EH (cell line): Measurements from ENCODE around the gene SLC16A13.
"Not testable (repeated sequence)": the region's sequence is repeated elsewhere in the genome, so short reads cannot be mapped to it uniquely, and the experiment has no call there.

ENCODE experiments used
- DNase-seq: peaks from one replicate; pipeline ENCODE4 v3.0.0-alpha.2; 2015; ENCODE audit warnings: low read depth

SLC16A13 gene

DNA sequence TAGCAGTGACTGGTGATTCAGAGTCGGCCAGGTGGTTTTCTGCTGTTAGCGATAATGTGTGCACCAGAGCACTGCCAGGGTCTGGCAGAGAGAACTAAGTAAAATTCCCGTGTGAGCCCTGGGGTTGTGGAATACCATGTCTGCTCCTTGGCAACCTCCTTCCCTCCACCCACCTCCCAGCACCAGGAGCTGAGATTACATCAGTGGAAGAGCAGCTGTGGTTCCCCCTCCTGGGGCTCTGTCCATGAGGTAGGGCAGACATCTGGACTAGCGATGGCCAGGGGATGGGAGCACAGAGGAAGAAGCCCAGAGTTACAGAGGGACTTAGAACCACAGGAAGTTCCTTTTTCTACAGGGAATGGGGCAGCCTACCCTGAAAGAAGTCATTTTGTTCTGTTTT, 28.4 kb downstream of the SLC16A13 start:
- no peak for DNase-seq

DNA sequence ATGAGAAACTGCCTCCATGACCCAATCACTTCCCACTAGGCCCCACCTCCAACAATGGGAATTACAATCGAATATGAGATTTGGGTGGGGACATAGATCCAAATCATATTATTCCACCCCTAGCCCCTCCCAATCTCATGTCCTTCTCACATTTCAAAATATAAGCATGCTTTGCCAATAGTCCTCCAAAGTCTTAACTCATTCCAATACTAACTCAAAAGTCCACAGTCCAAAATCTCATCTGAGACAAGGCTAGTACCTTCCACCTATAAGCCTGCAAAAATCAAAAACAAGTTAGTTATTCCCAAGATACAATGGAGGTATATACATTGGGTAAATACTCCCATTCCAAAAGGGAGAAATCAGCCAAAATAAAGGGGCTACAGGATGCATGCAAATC, 31.4 kb downstream of the SLC16A13 start:
- DNase-seq, result no peak

DNA sequence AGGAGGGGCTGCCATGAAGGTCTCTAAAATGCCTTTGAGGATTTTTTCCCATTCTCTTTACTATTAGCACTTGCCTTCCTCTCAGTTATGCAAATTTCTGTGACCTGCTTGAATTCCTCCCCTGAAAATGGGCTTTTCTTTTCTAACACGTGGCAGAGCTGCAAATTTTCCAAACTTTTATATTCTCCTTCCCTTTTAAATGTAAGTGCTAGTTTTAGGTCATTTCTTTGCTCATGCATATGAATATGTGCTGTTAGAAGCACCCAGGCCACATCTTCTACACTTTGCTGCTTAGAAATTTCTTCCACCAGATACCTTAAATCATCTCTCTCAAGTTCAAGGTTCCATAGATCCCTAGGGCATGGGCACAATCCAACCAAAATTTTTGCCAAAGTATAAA, 32.5 kb downstream of the SLC16A13 start:
- DNase-seq, result no peak

DNA sequence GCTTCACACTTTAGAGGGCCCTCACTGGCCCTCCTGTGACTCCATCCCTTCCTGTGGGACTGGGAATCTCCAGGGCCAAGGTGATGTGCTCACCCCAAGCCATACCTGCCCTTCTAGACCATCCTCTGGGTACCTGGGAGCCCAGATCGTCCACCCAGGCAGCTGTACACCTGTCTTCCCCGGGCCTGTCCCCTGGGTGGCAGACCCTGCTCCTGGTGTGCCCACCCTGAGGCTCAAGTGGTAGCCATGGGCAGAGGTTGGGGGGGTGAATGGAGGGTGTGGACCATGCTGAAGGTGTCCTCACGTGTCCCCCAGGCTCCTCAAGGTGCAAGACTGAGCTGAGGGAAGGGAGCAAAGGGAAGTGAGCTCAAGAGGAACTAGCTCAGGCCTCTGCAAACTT, 34.9 kb downstream of the SLC16A13 start:
- no peak for DNase-seq

DNA sequence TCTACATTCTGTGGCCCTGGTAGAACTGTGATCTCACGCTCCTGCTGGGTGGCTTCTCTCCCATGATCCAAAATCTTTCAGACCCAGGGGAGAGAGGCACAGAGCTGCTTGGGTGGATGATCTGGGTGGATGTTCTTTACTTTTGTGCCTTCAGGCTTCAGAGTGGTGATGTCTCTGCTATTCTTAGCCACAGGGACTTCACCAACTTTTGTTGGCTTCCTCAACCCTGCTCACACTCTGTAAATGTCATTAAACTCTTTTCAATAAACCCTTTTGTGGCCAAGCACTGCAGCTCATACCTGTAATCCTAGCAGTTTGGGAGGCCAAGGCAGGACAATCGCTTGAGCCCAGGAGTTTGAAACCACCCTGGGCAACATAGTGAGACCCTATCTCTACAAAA, 36.6 kb downstream of the SLC16A13 start:
- no peak for DNase-seq

DNA sequence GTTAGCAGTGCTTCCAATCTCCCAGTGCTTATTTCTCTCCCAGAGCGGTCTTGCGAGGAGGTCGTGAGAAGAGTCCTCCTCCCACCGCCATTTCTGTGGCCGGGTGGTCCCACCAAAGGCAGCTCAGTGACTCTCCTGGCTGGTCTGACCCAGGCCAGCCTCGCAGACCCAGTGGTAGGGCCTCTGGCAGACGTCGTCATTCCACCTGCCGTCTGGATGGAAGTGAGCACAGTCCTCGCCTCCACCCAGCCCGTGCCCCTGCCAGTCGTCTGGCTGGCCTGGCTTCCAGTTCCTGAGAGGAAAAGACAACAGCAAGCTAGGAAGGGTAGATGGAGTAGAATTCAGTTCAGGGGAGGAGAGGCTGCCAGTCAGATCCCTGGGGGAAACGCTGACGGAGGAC, 39.1 kb downstream of the SLC16A13 start:
- DNase-seq, result no peak

DNA sequence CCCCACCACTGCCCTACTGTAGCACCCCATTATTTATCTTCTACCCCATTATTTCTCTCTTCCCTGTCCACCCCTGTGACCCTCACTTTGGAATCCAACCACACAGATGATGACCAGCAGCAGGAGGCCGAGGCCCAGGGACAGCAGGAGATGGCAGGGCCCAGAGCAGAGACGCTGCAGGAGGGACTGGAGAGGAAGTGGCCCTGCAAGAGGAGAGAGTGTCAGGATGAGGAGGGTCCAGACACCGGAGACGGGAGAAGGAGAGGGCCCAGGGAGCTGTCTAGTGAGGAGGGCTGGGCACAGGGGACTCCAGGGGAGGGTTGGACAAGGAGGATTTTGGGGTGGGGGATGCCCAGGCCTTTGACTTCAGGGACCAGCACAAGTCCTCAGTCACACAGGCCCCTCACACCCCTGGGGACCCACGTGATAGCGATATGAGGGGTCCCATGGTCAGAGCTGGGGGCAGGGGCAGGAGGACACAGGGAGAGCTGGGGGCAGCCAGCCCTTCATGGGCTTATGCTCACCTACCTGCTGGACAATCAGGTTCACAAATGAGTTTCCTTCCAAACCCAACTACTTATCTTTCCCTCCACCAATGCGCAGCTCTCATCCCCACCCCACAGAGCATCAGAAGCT, 42.2 kb downstream of the SLC16A13 start:
- DNase-seq, result no peak

DNA sequence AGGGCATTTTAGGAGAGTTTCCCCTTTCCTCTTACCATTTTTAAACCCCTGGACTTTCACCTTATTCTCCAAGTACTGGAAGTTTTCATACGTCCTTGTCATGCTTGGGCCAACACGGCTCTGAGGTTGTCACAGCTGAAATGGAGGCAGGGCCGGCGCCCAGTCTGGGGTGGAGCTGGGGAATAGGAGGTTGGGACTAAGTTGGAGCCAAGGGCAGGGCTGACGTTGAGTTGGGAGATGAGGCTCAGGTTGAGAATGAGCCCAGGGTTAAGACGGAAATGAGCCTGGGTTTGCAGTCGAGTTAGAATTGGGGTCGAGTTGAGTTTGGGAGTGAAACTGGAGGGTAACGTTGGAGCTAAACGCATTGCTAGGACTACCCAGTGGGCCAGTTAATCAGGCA, 42.9 kb downstream of the SLC16A13 start:
- DNase-seq, result no peak

DNA sequence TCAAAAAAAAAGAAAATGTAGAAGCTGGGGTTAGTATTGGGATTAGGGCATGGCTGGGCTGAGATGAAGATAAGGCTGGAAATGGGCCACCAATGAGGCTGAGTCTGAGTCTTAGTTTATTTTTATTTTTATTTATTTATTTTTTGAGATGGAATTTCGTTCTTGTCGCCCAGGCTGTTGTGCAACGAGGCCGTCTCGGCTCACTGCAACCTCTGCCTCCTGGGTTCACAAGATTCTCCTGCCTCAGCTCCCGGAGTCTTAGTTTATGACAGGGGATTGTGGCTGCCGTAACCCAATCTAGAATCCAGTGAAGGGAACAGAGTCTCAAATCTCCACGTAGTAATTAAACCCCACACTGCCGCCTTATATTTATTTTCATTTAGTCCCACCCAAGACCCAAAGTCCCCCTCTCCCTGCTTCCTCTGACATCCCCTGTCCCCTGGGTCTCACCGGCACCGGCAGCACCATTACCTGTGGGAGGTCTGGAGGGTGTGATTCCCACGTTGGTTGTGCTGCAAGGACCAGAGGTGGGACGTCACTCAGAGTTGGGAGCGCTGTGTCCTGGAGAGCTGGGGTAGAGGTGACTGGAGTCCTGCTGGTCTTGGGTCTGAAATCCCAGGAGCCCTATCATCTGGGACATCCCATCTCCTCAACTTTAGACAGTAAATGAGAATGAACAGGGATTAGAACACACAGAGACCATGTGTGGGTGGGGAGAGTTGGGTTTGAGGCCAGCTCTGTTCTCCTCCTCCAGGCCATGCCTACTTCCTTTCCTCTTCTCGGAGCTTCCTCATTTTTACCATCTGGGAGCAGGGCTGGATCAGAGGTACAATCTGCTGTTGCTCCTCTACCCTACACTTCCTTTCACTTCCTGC, 44.0 kb downstream of the SLC16A13 start, which contains the start of gene CLEC10A:
TSS of gene CLEC10A (minus strand) at position 671 of the 875 bp plus-strand sequence. CDS start 1,439 bp downstream, outside the sequence.
- DNase-seq, result no peak

DNA sequence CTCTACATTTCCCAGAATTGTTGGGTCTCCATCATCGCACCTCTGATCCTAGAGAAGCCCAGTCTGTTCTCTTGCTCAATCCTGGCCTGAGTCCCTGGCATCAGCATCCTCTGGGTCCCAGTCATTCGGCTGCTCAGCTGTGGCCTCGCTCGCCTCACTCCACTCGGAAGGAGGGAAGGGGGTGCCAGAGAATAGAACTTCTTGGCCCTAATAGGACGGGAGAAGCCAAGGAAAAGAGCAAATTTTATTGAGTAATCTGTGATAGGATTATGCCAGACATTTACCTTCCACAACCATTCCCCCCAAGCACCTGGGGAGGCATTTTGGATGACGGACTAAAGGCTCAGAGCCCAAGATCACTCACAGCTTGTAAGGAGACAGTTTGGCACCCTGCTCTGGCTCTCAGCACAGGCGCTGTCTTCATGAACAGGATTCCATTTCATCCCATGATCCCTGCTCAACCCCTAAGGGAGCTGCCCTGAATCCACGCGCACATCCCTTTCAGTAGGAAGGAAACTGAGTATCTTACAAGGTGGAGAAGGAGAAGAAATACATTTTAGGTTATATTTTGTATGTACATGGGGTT, 44.7 kb downstream of the SLC16A13 start:
- DNase-seq, result no peak

DNA sequence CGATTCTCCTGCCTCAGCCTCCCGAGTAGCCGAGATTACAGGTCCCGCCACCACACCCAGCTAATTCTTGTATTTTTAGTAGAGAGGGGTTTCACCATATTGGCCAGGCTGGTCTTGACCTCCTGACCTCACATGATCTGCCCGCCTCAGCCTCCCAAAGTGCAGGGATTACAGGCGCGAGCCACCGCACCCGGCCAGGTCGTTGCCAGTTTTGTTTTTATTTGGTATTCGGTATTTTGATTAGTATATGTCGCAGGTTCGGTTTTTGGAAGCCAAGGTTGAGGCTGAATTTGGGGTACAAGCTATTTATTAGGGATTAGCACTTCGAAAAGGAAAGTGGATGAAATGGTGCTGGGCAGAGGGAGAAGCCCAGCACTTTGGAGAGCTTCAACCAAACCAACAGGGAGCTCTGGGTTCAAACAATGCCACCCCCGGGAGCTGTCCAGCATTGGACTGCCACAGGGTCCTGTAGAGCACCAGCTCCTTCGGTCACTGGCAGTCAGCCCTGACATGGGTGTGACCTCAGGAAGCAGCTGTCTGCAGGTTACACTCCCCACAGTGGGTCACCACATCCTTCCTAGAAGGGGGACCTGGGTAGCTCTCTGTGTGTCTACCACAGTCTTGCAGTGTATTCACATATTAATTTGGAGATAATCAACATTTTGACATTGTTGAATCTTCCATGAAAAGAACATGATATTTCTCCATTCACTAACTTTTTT, 45.7 kb downstream of the SLC16A13 start:
- DNase-seq, result no peak

DNA sequence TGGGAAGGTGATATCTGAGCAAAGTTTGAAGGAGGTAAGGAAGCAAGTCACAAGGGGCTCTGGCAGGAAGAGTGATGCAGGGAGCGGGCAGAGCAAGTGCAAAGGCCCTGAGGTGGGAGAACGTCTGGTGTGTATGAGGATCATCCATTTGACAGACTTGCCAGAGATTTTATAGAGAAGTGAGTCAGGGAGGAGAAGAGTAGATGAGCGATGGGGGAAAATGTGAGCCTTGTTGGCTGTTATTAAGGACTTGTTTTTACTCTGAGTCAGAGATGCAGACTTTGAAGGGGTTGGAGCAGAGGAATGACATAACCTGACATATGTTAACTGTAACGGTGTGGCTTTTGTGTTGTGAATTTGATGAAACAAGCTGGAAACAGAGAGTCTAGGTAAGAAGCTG, 47.8 kb downstream of the SLC16A13 start:
- DNase-seq, result peak; percentile 10

DNA sequence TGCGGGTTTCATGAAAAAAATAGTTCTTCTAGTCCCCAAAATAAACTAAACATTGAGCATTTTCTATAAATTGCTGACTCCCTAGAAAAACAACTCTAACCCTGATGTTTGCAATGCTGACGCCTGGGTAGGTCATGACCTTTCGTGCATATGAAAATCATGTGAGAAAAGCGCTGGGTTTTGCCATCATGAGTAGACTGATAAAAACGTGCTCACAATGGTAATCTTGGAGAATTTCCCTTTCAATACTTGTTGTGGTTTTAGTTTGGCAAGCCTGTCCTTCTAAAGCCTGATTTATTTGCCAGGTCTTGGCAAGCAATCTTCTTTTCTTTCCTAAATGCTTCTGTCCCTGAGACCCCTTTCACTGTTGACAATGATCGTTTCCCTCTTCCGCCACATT, 48.3 kb downstream of the SLC16A13 start:
- no peak for DNase-seq

DNA sequence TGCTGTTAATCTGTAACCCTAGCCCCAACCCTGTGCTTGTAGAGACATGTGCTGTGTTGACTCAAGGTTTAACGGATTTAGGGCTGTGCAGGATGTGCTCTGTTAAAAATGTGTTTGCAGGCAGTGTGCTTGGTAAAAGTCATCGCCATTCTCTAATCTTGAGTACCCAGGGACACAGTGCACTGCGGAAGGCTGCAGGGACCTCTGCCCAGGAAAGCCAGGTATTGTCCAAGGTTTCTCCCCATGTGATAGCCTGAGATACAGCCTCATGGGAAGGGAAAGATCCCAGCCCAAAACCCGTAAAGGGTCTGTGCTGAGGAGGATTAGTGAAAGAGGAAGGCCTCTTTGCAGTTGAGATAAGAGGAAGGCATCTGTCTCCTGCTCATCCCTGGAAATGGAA, 52.6 kb downstream of the SLC16A13 start:
- DNase-seq, result not testable (repeated sequence)

DNA sequence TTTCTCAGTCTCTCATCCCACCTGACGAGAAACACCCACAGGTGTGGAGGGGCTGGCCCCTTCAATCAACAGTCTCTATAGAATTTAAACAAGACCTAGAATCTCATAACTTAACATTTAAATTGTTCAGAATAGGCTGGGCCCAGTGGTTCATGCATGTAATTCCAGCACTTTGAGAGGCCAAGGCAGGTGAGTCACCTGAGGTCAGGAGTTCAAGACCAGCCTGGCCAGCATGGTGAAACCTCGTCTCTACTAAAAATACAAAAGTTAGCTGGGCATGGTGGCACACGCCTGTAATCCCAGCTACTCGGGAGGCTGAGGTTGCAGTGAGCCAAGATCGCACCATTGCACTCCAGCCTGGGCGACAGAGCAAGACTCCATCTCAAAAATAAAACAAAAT, 53.8 kb downstream of the SLC16A13 start:
- not testable (repeated sequence) for DNase-seq
